Measurements from ENCODE around the gene DGKQ.
"Not testable (repeated sequence)": the region's sequence is repeated elsewhere in the genome, so short reads cannot be mapped to it uniquely, and the experiment has no call there.

DGKQ gene

GRCh38 chr4:993111-994029 lies 20.0 kb upstream of the DGKQ start, which contains the start of gene SLC26A1:
Gene SLC26A1, minus strand, starts transcription at chr4:993404. Its CDS starts 1,701 bp downstream, at chr4:991703.
- no peak for DNase-seq

- DNase-seq: no peak
Measured at GRCh38 chr4:992297-993110, 19.1 kb upstream of the DGKQ start.

- DNase-seq: no peak
Measured at GRCh38 chr4:991451-992296, 18.3 kb upstream of the DGKQ start.

- no peak for DNase-seq
Measured at GRCh38 chr4:990746-991367, 17.5 kb upstream of the DGKQ start.

GRCh38 chr4:989722-990471 lies 16.5 kb upstream of the DGKQ start:
- no peak for DNase-seq

GRCh38 chr4:988726-989721 lies 15.7 kb upstream of the DGKQ start:
- DNase-seq: no peak

GRCh38 chr4:987624-988513 lies 14.5 kb upstream of the DGKQ start:
- peak; percentile 90 for DNase-seq

GRCh38 chr4:986879-987623 lies 13.7 kb upstream of the DGKQ start, which contains the start of gene IDUA:
Gene IDUA, plus strand, starts transcription at chr4:987044. Its CDS starts 41 bp downstream, at chr4:987085.
- DNase-seq: peak; percentile 86

GRCh38 chr4:986428-986878 lies 13.1 kb upstream of the DGKQ start:
- DNase-seq: no peak

- DNase-seq: peak; percentile 62
Measured at GRCh38 chr4:985123-985830, 11.9 kb upstream of the DGKQ start.

- DNase-seq: no peak
Measured at GRCh38 chr4:984336-985054, 11.1 kb upstream of the DGKQ start.

- DNase-seq: no peak
Measured at GRCh38 chr4:982814-983213, 9.4 kb upstream of the DGKQ start.

- DNase-seq: no peak
Measured at GRCh38 chr4:982291-982690, 8.9 kb upstream of the DGKQ start.

GRCh38 chr4:978957-979701 lies 5.8 kb upstream of the DGKQ start:
- DNase-seq: peak; percentile 35

GRCh38 chr4:976016-976415 lies 2.6 kb upstream of the DGKQ start:
- not testable (repeated sequence) for DNase-seq

GRCh38 chr4:974668-975067 lies 1.3 kb upstream of the DGKQ start:
- no peak for DNase-seq
